Vagina (tissue), 2 donors: ENCODE results near the gene ABAT.

Experiments
- POLR2A ChIP-seq, 2 donors: fragments of 450-650 bp; IDR thresholded peaks; one replicate each; pipeline ENCODE4 v1.6.1; 2017; ENCODE audit warnings: antibody characterized with exemption in 2 of 2, mild to moderate bottlenecking in 2 of 2, moderate library complexity in 2 of 2
- POLR2AphosphoS5 ChIP-seq, 2 donors: sonication (generic); formaldehyde crosslinking; IDR thresholded peaks; one replicate each; pipeline ENCODE4 v1.9.0; 2017; ENCODE audit warnings: antibody characterized with exemption in 2 of 2, mild to moderate bottlenecking in 2 of 2, low read depth in 1 of 2; ENCODE audit not compliant: insufficient read depth in 1 of 2

DNA sequence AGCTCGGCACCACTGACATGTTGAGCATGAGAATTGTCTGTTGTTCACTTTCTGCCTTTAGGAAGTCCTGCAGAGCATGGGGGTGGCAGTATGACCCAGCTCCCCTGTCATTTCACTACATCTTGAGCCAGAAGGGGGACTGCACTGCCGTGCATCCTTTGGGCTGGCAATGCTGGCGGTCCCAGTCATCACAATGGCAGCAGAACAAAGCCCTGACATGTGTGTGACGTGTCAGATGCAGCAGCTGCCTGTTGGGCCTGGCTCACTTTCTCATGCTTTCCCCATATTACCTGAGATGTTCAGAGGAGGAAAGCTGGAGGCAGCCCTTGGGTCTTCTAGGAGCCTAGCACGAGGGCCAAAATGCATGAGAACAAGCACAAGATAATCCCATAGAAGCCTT lies 6.3 kb upstream of the ABAT start:
- TF ChIP-seq POLR2A (IDR thresholded peaks at IDR 0.05) (no peak), POLR2AphosphoS5 (IDR thresholded peaks at IDR 0.05; ENCODE audit: insufficient read depth in 1 of 2, low read depth in 1 of 2) (no peak)
